Neural progenitor cell (in vitro differentiated cells): ENCODE measurements around the gene SMARCB1.

Source experiments
- CTCF ChIP-seq: fragments of 200-600 bp; sonication (generic); IDR thresholded peaks from 2 replicates; pipeline ENCODE4 v1.5.1; 2017; ENCODE audit warnings: antibody characterized with exemption, mild to moderate bottlenecking
- EZH2phosphoT487 ChIP-seq: fragments of 200-600 bp; sonication (generic); IDR thresholded peaks from 2 replicates; pipeline ENCODE4 v1.6.1; 2017; ENCODE audit warnings: antibody characterized with exemption

- TF ChIP-seq CTCF, result no peak
- TF ChIP-seq EZH2phosphoT487, result no peak
Measured at GRCh38 chr22:23754220-23754919, 32.4 kb upstream of the SMARCB1 start, which contains the start of gene VPREB3.
